HCT116 (cell line): Measurements from ENCODE around the gene PRSS2.

ENCODE experiments used
- CTCF ChIP-seq, 3 experiments: fragments of 200-600 bp in 1 of 3; sonication (generic) in 1 of 3; IDR thresholded peaks in 2 of 3; conservative IDR thresholded peaks in 1 of 3; 2 replicates each; pipeline ENCODE4 v1.5.1; 2012 to 2017; ENCODE audit warnings: low read depth in 2 of 3, low read length in 2 of 3, antibody characterized with exemption in 1 of 3, borderline replicate concordance in 1 of 3, control low read depth in 1 of 3, mild to moderate bottlenecking in 1 of 3, mixed read lengths in 1 of 3, mixed run types in 1 of 3, moderate library complexity in 1 of 3; ENCODE audit not compliant: insufficient read depth in 1 of 3
- ELF1 ChIP-seq: IDR thresholded peaks from 2 replicates; pipeline ENCODE4 v1.6.1; 2012; ENCODE audit warnings: low read depth, borderline replicate concordance
- EZH2 ChIP-seq: fragments of 200-600 bp; sonication (generic); IDR thresholded peaks from 2 replicates; pipeline ENCODE4 v1.6.1; 2017; ENCODE audit warnings: antibody characterized with exemption, mixed run types
- POLR2A ChIP-seq: IDR thresholded peaks from 2 replicates; pipeline ENCODE4 v1.7.0; 2011; ENCODE audit warnings: borderline replicate concordance; ENCODE audit not compliant: insufficient read depth, insufficient read length; ENCODE audit errors: extremely low read depth
- POLR2AphosphoS5 ChIP-seq: IDR thresholded peaks from 2 replicates; pipeline ENCODE4 v1.6.1; 2011; ENCODE audit warnings: mild to moderate bottlenecking, low read depth, low read length, moderate library complexity
- REST ChIP-seq: IDR thresholded peaks from 2 replicates; pipeline ENCODE4 v1.6.1; 2012; ENCODE audit warnings: low read depth
- ZNF274 ChIP-seq: fragments of 200-500 bp; sonication (Bioruptor generic); IDR thresholded peaks from 2 replicates; pipeline ENCODE4 v1.6.1; 2014; ENCODE audit warnings: mild to moderate bottlenecking, low read depth, low read length, inconsistent platforms

- TF ChIP-seq CTCF (IDR thresholded peaks at IDR 0.05 in 2 of 3, conservative IDR thresholded peaks at IDR 0.05 in 1 of 3; ENCODE audit: borderline replicate concordance in 1 of 3, insufficient read depth in 1 of 3, low read depth in 2 of 3, low read length in 2 of 3) (no peak), POLR2A (no peak), EZH2 (no peak), REST (no peak), ELF1 (no peak), POLR2AphosphoS5 (no peak), ZNF274 (no peak)
These were observed 37.5 kb upstream of the PRSS2 start for GRCh38 chr7:142733271-142733670.
